Islet of Langerhans (tissue), 1 donor: ENCODE data around the gene EARS2.
"Not testable (repeated sequence)": the region's sequence is repeated elsewhere in the genome, so short reads cannot be mapped to it uniquely, and the experiment has no call there.

ENCODE experiments used
- FAIRE-seq: peaks from one replicate; lab custom pipeline; 2011; peaks lifted over from hg19 to GRCh38; lab: Jason Lieb, UNC

The EARS2 gene

GRCh38 chr16:23523876-23524385, 33.2 kb downstream of the EARS2 start:
- FAIRE-seq, result no peak

- FAIRE-seq, result no peak
Measured at GRCh38 chr16:23523321-23523720, 33.8 kb downstream of the EARS2 start.

DNA sequence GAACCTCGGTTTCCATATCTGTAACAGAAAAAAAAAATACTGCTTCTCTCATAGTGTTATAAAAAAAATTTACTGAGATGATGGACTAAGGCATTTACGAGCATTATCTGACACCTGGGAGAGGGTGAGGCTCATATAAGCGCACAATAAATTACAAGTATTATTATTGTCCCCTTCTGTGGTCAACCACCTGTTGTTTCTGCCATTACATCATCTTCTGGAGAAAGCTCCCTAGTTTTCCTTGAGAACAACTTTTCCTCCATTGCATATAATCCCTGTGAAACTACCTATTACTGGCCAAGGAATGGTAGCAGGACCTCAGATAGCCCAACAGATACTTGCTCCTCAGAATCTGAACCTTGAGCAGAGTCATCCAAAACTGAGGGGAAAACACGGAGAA, 35.2 kb downstream of the EARS2 start:
- FAIRE-seq, result no peak

DNA sequence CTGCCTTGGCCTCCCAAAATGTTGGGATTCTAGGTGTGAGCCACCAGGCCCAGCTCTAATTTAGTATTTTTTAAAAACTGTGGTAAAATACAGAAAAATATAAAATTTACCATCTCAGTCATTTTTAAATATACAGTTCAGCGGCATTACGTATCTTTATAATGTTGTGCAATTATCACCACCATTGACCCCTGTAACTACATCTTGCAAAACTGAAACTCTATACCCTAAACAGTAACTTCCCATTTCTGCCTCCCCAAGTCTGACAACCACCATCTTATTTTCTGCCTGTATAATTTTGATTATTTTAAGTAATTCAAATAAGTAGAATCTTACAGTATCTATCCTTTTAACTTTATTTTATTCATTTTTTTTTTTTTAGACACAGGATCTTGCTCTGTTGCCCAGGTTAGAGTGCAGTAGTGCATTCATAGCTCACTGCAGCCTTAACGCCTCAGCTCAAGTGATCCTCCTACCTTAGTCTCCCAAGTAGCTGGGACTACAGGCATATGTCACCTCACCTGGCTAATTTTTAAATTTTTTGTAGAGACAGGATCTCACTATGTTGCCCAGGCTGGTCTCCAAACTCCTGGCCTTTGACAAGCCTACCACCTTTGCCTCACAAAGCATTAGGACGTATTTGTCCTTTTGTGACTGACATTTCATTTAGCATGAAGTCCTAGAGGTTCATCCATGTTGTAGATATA, 36.0 kb downstream of the EARS2 start:
- FAIRE-seq, result no peak

DNA sequence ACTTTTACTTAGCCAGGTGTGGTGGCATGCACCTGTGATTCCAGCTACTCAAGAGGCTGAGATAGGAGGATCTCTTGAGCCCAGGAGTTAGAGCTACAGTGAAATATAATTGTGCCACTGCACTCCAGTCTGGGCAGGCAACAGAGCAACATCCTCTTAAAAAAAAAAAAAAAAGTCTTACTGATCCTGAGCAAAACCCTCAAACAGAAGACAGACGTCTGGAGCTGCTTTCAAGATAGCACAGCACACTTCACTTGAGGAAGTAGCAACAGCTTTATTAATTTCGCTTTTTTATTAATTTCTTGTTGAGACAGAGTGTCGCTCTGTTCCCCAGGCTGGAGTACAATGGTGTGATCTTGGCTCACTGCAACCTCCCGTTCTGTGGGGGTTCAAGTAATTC, 36.6 kb downstream of the EARS2 start:
- no peak for FAIRE-seq

DNA sequence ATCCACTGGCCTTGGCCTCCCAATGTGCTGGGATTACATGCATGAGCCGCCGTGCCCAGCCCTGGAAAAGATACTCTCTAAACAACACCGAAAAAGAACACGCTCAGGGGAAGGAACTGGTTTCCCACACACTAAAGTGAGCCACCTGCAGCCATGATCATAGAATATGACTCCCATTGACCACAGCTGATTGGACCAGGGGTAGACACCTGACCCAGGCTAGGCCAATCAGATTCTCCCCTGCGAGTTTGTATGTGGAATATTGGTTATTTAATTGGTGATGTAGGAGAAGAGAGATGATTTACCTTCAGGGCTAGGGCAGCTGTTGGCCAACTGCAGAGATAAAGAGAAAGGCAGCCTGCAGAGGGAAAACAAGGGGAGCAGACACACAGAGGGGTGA, 37.9 kb downstream of the EARS2 start:
- no peak for FAIRE-seq

DNA sequence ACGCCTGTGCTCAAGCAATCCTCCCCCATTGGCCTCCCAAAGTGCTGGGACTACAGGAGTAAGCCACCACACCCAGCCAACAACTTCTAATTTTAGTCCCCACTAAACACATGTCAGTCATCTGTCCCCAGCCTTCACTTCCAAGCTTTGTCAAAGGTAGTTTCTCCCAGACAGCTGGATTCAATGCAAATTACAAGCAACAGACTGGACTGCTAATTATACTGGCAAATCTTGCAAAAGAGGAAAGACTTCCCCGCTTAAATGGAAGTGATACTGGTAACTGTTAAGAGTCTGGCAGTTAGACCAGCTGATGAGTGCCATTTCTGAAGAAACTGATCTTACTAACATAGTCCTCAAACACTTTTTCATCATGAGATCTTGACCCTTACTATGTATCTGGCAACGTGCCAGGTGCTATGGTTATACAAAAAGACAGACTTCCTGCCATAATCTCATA, 38.7 kb downstream of the EARS2 start:
- FAIRE-seq, result no peak

GRCh38 chr16:23516366-23517137, 40.6 kb downstream of the EARS2 start:
- no peak for FAIRE-seq

DNA sequence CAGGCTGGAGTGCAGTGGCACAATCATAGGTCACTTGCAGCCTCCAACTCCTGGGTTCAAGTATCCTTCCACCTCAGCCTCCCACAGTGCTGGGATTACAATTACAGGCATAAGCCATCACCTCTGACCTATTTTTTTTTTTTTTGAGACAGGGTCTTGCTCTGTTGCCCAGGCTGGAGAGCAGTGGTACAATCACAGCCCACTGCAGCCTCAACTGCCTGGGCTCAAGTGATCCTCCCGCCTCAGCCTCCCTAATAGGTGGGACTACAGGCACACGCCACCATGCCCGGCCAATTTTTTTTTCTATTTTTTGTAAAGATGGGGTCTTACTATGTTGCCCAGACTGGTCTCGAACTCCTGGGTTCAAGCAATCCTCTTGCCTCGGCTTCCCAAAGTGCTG, 41.3 kb downstream of the EARS2 start:
- FAIRE-seq, result no peak

GRCh38 chr16:23514381-23515152, 42.6 kb downstream of the EARS2 start:
- FAIRE-seq, result no peak

DNA sequence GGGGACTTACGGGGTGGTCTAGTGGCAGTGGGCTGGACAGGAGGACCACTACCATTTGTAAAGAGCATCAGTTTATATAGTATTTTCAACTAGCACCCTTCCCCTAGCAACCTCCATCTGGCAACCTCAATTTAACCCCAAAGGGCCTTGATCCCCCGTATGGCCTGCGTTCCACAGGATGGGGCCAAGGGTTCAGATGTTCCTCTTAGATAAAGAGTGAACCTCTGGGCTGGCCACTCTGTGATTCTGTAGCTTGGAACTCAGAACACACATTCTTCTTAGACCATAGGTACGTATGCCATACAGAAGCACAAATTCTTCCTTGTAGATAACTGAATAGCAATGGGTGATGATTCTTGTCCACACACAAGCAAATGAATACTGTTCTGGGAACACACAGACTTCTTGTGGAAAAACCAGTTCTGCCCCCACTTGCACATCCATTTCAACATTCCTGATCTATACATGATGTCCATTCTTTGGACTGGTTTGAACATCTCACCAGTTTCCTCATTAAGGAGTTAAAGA, 44.9 kb downstream of the EARS2 start:
- FAIRE-seq, result no peak

DNA sequence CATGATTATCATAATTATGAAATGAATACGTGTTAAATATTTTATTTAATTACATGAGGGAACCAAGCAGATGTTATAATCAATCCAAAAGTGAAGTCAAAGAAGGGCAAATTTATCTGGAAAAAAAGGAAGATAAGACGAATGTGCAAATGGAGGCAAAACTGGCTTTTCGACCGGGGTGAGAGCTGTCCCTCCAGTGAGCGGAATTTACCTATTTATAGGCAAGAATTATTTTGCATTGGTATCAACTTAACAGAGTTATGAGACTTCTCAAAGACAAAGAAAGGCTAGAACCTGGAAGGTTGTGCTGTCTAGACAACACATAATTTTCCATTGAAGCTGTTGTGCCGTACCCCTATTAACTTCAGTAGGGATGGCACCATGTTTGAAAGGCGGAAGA, 45.4 kb downstream of the EARS2 start:
- FAIRE-seq, result no peak

GRCh38 chr16:23510915-23511270, 46.3 kb downstream of the EARS2 start:
- not testable (repeated sequence) for FAIRE-seq

DNA sequence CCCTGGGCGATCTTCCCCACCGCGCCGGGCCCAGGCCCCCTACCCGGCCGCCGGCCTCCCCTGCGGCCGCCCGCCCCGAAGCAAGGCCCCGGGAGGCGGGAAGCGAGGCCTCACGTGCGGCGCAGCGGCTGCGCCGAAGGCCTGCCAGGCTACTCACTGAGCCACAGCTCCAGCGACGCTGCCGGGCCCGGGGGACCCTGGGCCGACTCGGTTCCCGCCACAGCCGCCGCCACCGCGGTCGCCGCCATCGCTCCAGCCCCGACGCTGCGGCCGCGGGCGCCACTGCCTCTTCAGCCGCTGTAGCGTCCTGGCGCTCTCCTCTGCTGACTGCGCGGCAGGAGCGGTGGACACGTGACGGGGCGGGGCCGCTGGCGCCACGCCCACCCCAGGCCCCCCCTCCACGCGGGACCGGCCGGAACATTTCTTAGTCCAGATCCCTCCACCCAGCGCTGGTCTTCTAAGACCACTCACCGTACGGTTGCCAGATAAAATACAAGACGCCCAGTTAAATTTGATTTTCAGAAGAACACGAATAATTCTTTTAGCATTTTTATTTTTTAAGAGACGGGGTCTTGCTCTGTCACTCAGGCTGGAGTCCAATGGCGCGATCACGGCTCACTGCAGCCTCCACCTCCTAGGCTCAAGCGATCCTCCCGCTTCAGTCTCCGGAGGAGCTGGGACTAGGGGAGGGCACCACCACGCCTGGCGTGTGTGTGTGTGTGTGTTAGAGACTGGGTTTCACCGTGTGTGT, 46.8 kb downstream of the EARS2 start, which contains the start of gene GGA2:
Gene GGA2 (minus strand): TSS at position 331 of the 751 bp plus-strand sequence. CDS start 83 bp downstream, at position 248.
- FAIRE-seq, result no peak

DNA sequence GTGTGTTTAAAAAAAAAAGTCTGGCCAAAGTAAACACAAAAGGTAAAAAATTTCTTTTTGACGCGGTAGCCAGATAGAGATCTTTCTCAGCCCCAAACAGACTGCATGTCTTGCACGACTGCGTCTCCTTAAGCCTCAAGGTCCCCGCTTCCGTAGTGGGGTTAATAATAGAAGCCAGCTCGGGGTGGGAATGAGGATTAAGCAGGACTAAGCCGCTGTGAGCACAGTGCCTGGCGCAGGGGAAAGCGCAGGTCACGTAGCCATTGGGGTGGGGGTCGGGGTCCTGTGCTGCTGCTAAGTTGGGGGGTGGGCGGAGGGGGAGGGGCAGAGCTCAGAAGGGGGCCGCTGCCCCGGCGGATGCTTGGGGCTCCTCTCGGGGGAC, 47.4 kb downstream of the EARS2 start:
- FAIRE-seq, result no peak

DNA sequence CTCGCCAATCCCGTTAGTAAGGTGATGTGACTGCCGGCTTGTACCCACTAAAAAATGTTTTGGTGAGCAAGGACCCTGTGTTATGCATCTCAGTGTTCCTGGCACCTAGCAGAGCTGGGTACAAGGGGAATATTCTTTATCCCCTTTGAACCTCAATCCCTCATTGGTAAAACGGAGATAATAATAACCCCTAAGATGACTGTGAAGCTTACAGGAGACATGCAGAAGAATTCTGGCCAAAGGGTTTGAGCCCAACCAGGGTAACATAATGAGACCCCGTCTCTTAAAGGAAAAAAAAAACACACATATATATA, 47.8 kb downstream of the EARS2 start:
- FAIRE-seq, result no peak

- FAIRE-seq, result no peak
Measured at GRCh38 chr16:23508589-23509440, 48.3 kb downstream of the EARS2 start.

DNA sequence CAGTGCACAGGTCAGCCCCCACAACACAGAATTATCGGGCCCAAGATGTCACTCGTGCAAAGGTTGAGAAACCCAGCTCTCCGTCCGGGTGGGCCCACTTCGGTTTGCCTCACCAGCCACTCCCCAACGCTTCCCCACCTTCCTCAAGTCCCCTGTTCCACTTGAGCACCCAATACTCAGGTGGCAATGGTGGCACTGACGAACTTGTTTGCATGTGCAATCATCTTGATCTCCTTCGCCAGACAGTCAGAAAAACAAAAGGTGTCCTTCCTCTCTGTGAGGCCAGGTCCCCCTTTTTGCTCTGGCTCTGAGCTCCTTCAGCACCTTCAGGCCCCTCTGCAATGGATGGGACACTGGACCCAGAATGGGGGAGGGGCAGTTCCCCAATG, 50.5 kb downstream of the EARS2 start:
- FAIRE-seq, result no peak

- no peak for FAIRE-seq
Measured at GRCh38 chr16:23505671-23506605, 51.2 kb downstream of the EARS2 start.

DNA sequence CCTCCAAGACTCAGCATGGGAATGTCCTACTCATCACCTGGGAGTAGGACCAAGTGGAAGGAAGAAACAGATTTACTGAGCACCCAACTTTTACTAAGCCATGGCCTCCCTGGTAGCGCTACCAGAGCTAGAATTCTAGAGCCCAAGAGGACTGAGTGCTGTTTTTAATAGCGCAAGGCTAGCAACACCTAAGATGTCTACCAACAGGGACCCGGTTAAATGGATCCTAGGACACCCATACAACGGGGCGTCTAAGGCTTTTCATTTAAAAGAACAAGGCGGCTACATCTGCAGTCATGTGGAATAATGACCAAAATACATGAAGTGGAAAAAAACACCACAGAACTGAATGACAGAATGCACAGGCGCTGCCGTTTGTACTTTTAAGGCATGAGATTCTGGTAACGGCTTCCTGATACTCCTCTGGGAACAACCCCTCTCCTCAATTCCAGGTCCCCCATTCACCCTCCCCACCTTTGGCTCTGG, 51.9 kb downstream of the EARS2 start:
- no peak for FAIRE-seq
